SK-N-MC (cell line): Measurements from ENCODE around the gene MTSS2.

ENCODE experiments used
- EZH2 ChIP-seq: fragments of 200-600 bp; sonication (generic); IDR thresholded peaks from one replicate; pipeline ENCODE4 v1.6.1; 2017; ENCODE audit warnings: antibody characterized with exemption
- FOXP2 ChIP-seq: optimal IDR thresholded peaks from 2 replicates; pipeline ENCODE3; 2011; ENCODE audit warnings: mild to moderate bottlenecking, moderate library complexity; ENCODE audit not compliant: insufficient read depth; ENCODE audit errors: extremely low read length, control extremely low read depth
- POLR2AphosphoS5 ChIP-seq: IDR thresholded peaks from 2 replicates; pipeline ENCODE4 v1.6.1; 2012; ENCODE audit warnings: mild to moderate bottlenecking, low read depth, low read length, borderline replicate concordance

DNA sequence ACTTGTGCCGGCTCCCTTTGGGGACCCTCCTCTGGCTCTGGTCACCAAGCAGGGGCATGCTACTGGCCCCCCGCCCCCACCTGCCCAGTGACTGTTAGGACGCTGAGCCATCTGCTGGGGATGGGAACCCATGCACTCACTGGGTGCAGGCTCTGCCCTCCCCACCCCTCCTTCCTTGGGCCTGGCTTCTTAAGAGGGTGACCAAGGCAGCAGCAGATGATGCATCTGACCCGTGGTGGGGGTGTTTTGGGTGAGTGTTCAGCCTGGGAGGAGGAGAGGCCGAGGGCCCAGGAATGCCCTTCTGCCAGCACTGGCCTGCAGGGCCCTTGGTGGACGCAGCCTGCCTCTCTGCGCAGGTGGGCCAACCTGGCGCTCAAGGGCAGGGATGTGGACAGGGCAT, 19.2 kb upstream of the MTSS2 start:
- TF ChIP-seq EZH2 (no peak), POLR2AphosphoS5 (no peak), FOXP2 (no peak)
